Measurements from ENCODE around the gene FLT1. TPM values are rescaled to one million over a fixed set of nuclear protein-coding genes. Genes with fewer than 3 reads are reported as not detected.

Gene FLT1
- total RNA-seq, 1 donor from 2014 or later, result not detected

GRCh38 chr13:28493740-28494503 is 1.0 kb downstream of the FLT1 start:
- Mint-ChIP-seq H3K27ac (ENCODE audit: unreplicated experiment) (no peak overlapping the region), H3K4me1 (peaks cover 13% of the 10 kb centered on the region), H3K4me3 (peak overlapping the region; percentile 77), H3K36me3 (ENCODE audit: low read depth) (no peaks in the 10 kb centered on the region), H3K27me3 (ENCODE audit: low read depth) (peaks cover 96% of the 10 kb centered on the region), H3K9me3 (no peaks in the 10 kb centered on the region)
- DNase-seq (ENCODE audit: low read depth, low spot score), result no peak
- TF ChIP-seq CTCF (conservative IDR thresholded peaks at IDR 0.05), result no peak

- DNase-seq (ENCODE audit: low read depth, low spot score), result no peak
- H3K4me1 Mint-ChIP-seq, result peaks cover 13% of the 10 kb centered on the region
- TF ChIP-seq CTCF (conservative IDR thresholded peaks at IDR 0.05), result no peak
- no peak overlapping the region for H3K27ac Mint-ChIP-seq (ENCODE audit: unreplicated experiment)
- peaks cover 92% of the 10 kb centered on the region for H3K27me3 Mint-ChIP-seq (ENCODE audit: low read depth)
- no peaks in the 10 kb centered on the region for H3K9me3 Mint-ChIP-seq
- H3K36me3 Mint-ChIP-seq (ENCODE audit: low read depth), result no peaks in the 10 kb centered on the region
- H3K4me3 Mint-ChIP-seq, result peak overlapping the region; percentile 77
These were observed 2.2 kb downstream of the FLT1 start for GRCh38 chr13:28492569-28493367.

GRCh38 chr13:28490061-28490460 is 4.9 kb downstream of the FLT1 start:
- Mint-ChIP-seq H3K27ac (ENCODE audit: unreplicated experiment) (no peak overlapping the region), H3K9me3 (no peaks in the 10 kb centered on the region), H3K27me3 (ENCODE audit: low read depth) (peaks cover 73% of the 10 kb centered on the region), H3K36me3 (ENCODE audit: low read depth) (no peaks in the 10 kb centered on the region), H3K4me1 (no peaks in the 10 kb centered on the region), H3K4me3 (no peak overlapping the region)
- no peak for DNase-seq (ENCODE audit: low read depth, low spot score)
- no peak for TF ChIP-seq CTCF (conservative IDR thresholded peaks at IDR 0.05)

- Mint-ChIP-seq H3K4me3 (no peak overlapping the region), H3K27me3 (ENCODE audit: low read depth) (peaks cover 73% of the 10 kb centered on the region), H3K27ac (ENCODE audit: unreplicated experiment) (no peak overlapping the region), H3K36me3 (ENCODE audit: low read depth) (no peaks in the 10 kb centered on the region), H3K4me1 (no peaks in the 10 kb centered on the region), H3K9me3 (no peaks in the 10 kb centered on the region)
- no peak for TF ChIP-seq CTCF (conservative IDR thresholded peaks at IDR 0.05)
- DNase-seq (ENCODE audit: low read depth, low spot score), result no peak
These were observed 5.4 kb downstream of the FLT1 start for GRCh38 chr13:28489524-28489931.

GRCh38 chr13:28488376-28489005 is 6.4 kb downstream of the FLT1 start:
- H3K27me3 Mint-ChIP-seq (ENCODE audit: low read depth), result peaks cover 73% of the 10 kb centered on the region
- H3K4me3 Mint-ChIP-seq, result no peak overlapping the region
- H3K9me3 Mint-ChIP-seq, result no peaks in the 10 kb centered on the region
- H3K36me3 Mint-ChIP-seq (ENCODE audit: low read depth), result no peaks in the 10 kb centered on the region
- no peak for DNase-seq (ENCODE audit: low read depth, low spot score)
- H3K4me1 Mint-ChIP-seq, result no peaks in the 10 kb centered on the region
- H3K27ac Mint-ChIP-seq (ENCODE audit: unreplicated experiment), result no peak overlapping the region
- TF ChIP-seq CTCF (conservative IDR thresholded peaks at IDR 0.05), result no peak

Data from neural crest cell (in vitro differentiated cells).